ENCODE measurements around the gene OR51L1. TPM values are rescaled to one million over a fixed set of nuclear protein-coding genes. Genes with fewer than 3 reads are reported as not detected.

OR51L1 gene
- total RNA-seq, 1 donor from 2014 or later, result not detected

DNA sequence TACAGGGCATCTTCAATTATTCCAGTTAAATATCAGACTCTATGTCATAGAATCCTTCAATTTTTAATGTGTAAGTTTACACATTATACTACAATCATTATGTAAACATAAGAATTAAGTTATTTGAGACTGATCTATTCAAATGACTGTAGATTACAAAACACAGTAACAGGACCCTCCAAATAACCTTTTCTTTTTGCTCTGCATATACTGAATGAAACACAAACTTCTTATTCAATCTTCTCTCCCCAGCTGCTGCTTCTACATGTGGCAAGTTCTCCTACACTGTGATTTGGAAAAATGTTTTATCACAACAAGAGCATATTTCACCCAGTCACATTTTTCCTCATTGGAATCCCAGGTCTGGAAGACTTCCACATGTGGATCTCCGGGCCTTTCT, 51.6 kb downstream of the OR51L1 start, which contains the start of gene OR52J3:
TSS of gene OR52J3 (plus strand) at position 301 of the 400 bp plus-strand sequence. CDS start at position 301, 0 bp downstream.
- DNase-seq, result no peak
- Histone ChIP-seq H3K27ac (replicated peaks) (no peak within 1 kb of the TSS), H3K27me3 (ENCODE audit: low read depth) (no peaks in the 10 kb centered on the region), H3K4me1 (no peaks in the 10 kb centered on the region), H3K36me3 (no peaks in the 10 kb centered on the region), H3K4me3 (no peak within 1 kb of the TSS), H3K9me3 (replicated peaks) (no peaks in the 10 kb centered on the region)
- intact Hi-C loops (cut with micrococcal nuclease), result no loop called here
- no peak for TF ChIP-seq CTCF (IDR thresholded peaks at IDR 0.05; ENCODE audit: borderline replicate concordance)

GRCh38 chr11:5046754-5047330, 52.2 kb downstream of the OR51L1 start:
- H3K36me3 ChIP-seq, result no peaks in the 10 kb centered on the region
- intact Hi-C loops (cut with micrococcal nuclease), result no loop called here
- no peak overlapping the region for H3K27ac ChIP-seq (replicated peaks)
- no peaks in the 10 kb centered on the region for H3K27me3 ChIP-seq (ENCODE audit: low read depth)
- H3K9me3 ChIP-seq (replicated peaks), result no peaks in the 10 kb centered on the region
- H3K4me3 ChIP-seq, result no peak overlapping the region
- no peaks in the 10 kb centered on the region for H3K4me1 ChIP-seq
- no peak for DNase-seq
- no peak for TF ChIP-seq CTCF (IDR thresholded peaks at IDR 0.05; ENCODE audit: borderline replicate concordance)

Other genes with a start within 250 kb of the OR51L1 start
- not detected for gene OR51F1, start 224.9 kb upstream of the OR51L1 start, total RNA-seq
- not detected for gene OR52R1, start 190.5 kb upstream of the OR51L1 start, total RNA-seq
- gene OR51F2, start 173.5 kb upstream of the OR51L1 start, total RNA-seq, result not detected
- gene OR51S1, start 145.6 kb upstream of the OR51L1 start, total RNA-seq, result not detected
- not detected for gene OR51T1, start 113.0 kb upstream of the OR51L1 start, total RNA-seq
- gene OR51A7, start 91.1 kb upstream of the OR51L1 start, total RNA-seq, result not detected
- gene OR51G2, start 75.5 kb upstream of the OR51L1 start, total RNA-seq, result not detected
- gene OR51G1, start 70.5 kb upstream of the OR51L1 start, total RNA-seq, result not detected
- not detected for gene OR51A4, start 47.2 kb upstream of the OR51L1 start, total RNA-seq
- not detected for gene OR51A2, start 39.1 kb upstream of the OR51L1 start, total RNA-seq
- not detected for gene OR52J3, start 51.7 kb downstream of the OR51L1 start, total RNA-seq
- gene OR52E2, start 64.8 kb downstream of the OR51L1 start, total RNA-seq, result not detected
- not detected for gene OR52E1, start 74.7 kb downstream of the OR51L1 start, total RNA-seq
- gene OR52A5, start 143.5 kb downstream of the OR51L1 start, total RNA-seq, result not detected
- gene OR52A1, start 159.9 kb downstream of the OR51L1 start, total RNA-seq, result not detected
- gene OR51V1, start 205.8 kb downstream of the OR51L1 start, total RNA-seq, result not detected
- 100 TPM for gene HBB, start 232.2 kb downstream of the OR51L1 start, total RNA-seq
- gene HBD, start 239.6 kb downstream of the OR51L1 start, total RNA-seq, result not detected